Adrenal gland (tissue), 12 donors: Measurements from ENCODE around the gene RPLP2. TPM values are rescaled to one million over a fixed set of nuclear protein-coding genes. Genes with fewer than 3 reads are reported as not detected.

Experiments
- DNase-seq, 7 donors: peaks; one replicate each; pipeline ENCODE4 v3.0.0-alpha.2; 2019 to 2020
- H3K27ac ChIP-seq, 5 donors: fragments of 200-600 bp; sonication (generic) in 4 of 5; 1 replicate in 3 of 5; 2 replicates in 2 of 5; pipeline versions ENCODE4 v1.5.1 to v1.8.0; 2016 to 2020; ENCODE audit warnings: mild to moderate bottlenecking in 1 of 5
- H3K27me3 ChIP-seq: fragments of 200-600 bp; 2 replicates; pipeline ENCODE4 v1.8.0; 2021
- H3K36me3 ChIP-seq, 2 donors: fragments of 200-600 bp; replicated peaks in 1 of 2; 1 replicate in 1 of 2; 2 replicates in 1 of 2; pipeline versions ENCODE4 v1.5.1 to v1.8.0; 2018 to 2022
- H3K4me1 ChIP-seq, 2 donors: fragments of 200-600 bp; replicated peaks in 1 of 2; 1 replicate in 1 of 2; 2 replicates in 1 of 2; pipeline versions ENCODE4 v1.5.1 to v1.8.0; 2018 to 2021
- H3K4me3 ChIP-seq, 4 donors: fragments of 200-600 bp; sonication (generic) in 3 of 4; one replicate each; pipeline ENCODE4 v1.5.1; 2016 to 2018
- H3K9me3 ChIP-seq, 3 donors: fragments of 200-600 bp; sonication (generic) in 1 of 3; replicated peaks in 1 of 3; 1 replicate in 2 of 3; 2 replicates in 1 of 3; pipeline versions ENCODE4 v1.5.1 to v1.8.0; 2016 to 2021
- CTCF ChIP-seq, 6 experiments: fragments of 450-650 bp in 4 of 6; fragments of 200-600 bp in 2 of 6; sonication (generic) in 1 of 6; IDR thresholded peaks; 1 replicate in 5 of 6; 2 replicates in 1 of 6; pipeline versions ENCODE4 v1.5.1 to v1.8.0; 2016 to 2021; ENCODE audit warnings: antibody characterized with exemption in 6 of 6, mild to moderate bottlenecking in 2 of 6, moderate library complexity in 1 of 6
- POLR2A ChIP-seq, 2 donors: fragments of 450-650 bp; IDR thresholded peaks; one replicate each; pipeline ENCODE4 v1.6.1; 2017; ENCODE audit warnings: antibody characterized with exemption in 2 of 2, mild to moderate bottlenecking in 2 of 2, moderate library complexity in 1 of 2
- WGBS, 4 donors: extraction: QIAGEN DNeasy Blood & Tissue Kit in 2 of 4; methylation state at CpG; one replicate each; pipeline versions ENCODE4 v1.1.5 to v1.1.7; 2013 to 2017; 5-methylcytosine and 5-hydroxymethylcytosine counted together
- intact Hi-C, 2 donors: fragments of 100-400 bp; cut with DNase I; formaldehyde crosslinking; loops; one replicate each; pipeline versions ENCODE4 v1.14.1 to v1.15.0; 2022 to 2023
- polyA plus RNA-seq, 3 donors: library from polyadenylated mRNA; stranded (reverse); fragments of 200-250 nt in 2 of 3; fragments of 350-450 nt in 1 of 3; fragmentation: Illumina TruSeq in 1 of 3; extraction: RNeasy Lipid Tissue Mini Kit (QIAGEN cat#74804) in 1 of 3; gene quantifications; one replicate each; pipeline ENCODE4 v1.2.3, GENCODE V29; 2013 to 2014
- total RNA-seq, 9 donors: library from RNA; depleted of rRNA in 4 of 9; stranded (reverse); fragments of >200 nt in 4 of 9; fragments of 120-200 nt in 1 of 9; fragmentation: NEBNext Ultra II Directional in 1 of 9; extraction: Animal tissue kit (Norgen Biotek cat#: 25700) in 1 of 9; gene quantifications; one replicate each; pipeline versions ENCODE4 v1.1.0 to v1.2.4, GENCODE V29; 2013 to 2023
- donor health status: healthy with polysubstance abuse.
- donor health status: Bipolar disorder and iron deficiency.
- donor health status: DM: yes; HTN: yes; CAD: no.
- donor health status: DM: no; HTN: no; CAD: no.
- donor health status: DM: no; HTN: no; CAD: no.
- donor health status: DM: yes; HTN: yes; CAD: no.

The RPLP2 gene
- total and polyA plus RNA-seq, 12 donors = 190 to 2,473 (median 1,248) TPM

GRCh38 chr11:774873-775592 lies 34.7 kb upstream of the RPLP2 start:
- intact Hi-C loops = no loop called here
- WGBS, 4 donors = 48 to 78% (median 68%) methylated on average over 8 to 20 of the region's 20 CpGs
- no peaks in the 10 kb centered on the region for H3K27me3 ChIP-seq
- H3K4me1 ChIP-seq = peaks cover 38 to 41% of the 10 kb centered on the region in 2 donors
- H3K36me3 ChIP-seq = peaks cover 0 to 30% of the 10 kb centered on the region in 2 donors
- TF ChIP-seq POLR2A (IDR thresholded peaks at IDR 0.05) = no peak
- TF ChIP-seq CTCF (IDR thresholded peaks at IDR 0.05) = peak in 2 of 6 experiments; percentile 6 to 17
- peak in 6 of 7 donors; percentile 44 to 82 (median 66) for DNase-seq
- peak overlapping the region in 3 of 5 donors; percentile 26 to 45 (median 43) for H3K27ac ChIP-seq
- no peaks in the 10 kb centered on the region for H3K9me3 ChIP-seq
- H3K4me3 ChIP-seq = no peak overlapping the region

GRCh38 chr11:776263-776560 lies 33.6 kb upstream of the RPLP2 start:
- Histone ChIP-seq H3K36me3 (peaks cover 0 to 19% of the 10 kb centered on the region in 2 donors), H3K27me3 (no peaks in the 10 kb centered on the region), H3K27ac (peak overlapping the region in 4 of 5 donors; percentile 16 to 89 (median 62)), H3K4me1 (peaks cover 38 to 41% of the 10 kb centered on the region in 2 donors), H3K9me3 (no peaks in the 10 kb centered on the region), H3K4me3 (peak overlapping the region in 3 of 4 donors; percentile 35 to 94 (median 61))
- WGBS, 4 donors = 31 to 65% (median 37%) methylated on average over 5 to 11 of the region's 11 CpGs
- intact Hi-C loops = no loop called here
- DNase-seq = peak in 1 of 7 donors; percentile 17
- TF ChIP-seq POLR2A (IDR thresholded peaks at IDR 0.05) = no peak
- no peak for TF ChIP-seq CTCF (IDR thresholded peaks at IDR 0.05)

GRCh38 chr11:776561-777287 lies 33.0 kb upstream of the RPLP2 start:
- TF ChIP-seq CTCF (IDR thresholded peaks at IDR 0.05) (no peak), POLR2A (IDR thresholded peaks at IDR 0.05) (no peak)
- peak in 6 of 7 donors; percentile 41 to 47 (median 44) for DNase-seq
- Histone ChIP-seq H3K9me3 (no peaks in the 10 kb centered on the region), H3K4me3 (peak overlapping the region in 3 of 4 donors; percentile 35 to 94 (median 61)), H3K36me3 (peaks cover 0 to 14% of the 10 kb centered on the region in 2 donors), H3K27me3 (no peaks in the 10 kb centered on the region), H3K27ac (peak overlapping the region in 4 of 5 donors; percentile 16 to 89 (median 75)), H3K4me1 (peaks cover 38 to 41% of the 10 kb centered on the region in 2 donors)
- WGBS, 4 donors = 0 to 3% (median 2%) methylated on average over 6 to 64 of the region's 65 CpGs; no CpG with 5 or more reads in 1 of the 4 donors
- intact Hi-C loops = no loop called here
